GM12874 (cell line): Measurements from ENCODE around the gene CCDC14.

Experiments
- TF ChIP-seq, protein P1 (sequence below): IDR thresholded peaks from 2 replicates; pipeline ENCODE4 v1.5.1; 2011; ENCODE audit warnings: low read depth, mild to moderate bottlenecking, control low read depth, low read length, moderate library complexity; ENCODE audit not compliant: insufficient read depth

CCDC14 gene

DNA sequence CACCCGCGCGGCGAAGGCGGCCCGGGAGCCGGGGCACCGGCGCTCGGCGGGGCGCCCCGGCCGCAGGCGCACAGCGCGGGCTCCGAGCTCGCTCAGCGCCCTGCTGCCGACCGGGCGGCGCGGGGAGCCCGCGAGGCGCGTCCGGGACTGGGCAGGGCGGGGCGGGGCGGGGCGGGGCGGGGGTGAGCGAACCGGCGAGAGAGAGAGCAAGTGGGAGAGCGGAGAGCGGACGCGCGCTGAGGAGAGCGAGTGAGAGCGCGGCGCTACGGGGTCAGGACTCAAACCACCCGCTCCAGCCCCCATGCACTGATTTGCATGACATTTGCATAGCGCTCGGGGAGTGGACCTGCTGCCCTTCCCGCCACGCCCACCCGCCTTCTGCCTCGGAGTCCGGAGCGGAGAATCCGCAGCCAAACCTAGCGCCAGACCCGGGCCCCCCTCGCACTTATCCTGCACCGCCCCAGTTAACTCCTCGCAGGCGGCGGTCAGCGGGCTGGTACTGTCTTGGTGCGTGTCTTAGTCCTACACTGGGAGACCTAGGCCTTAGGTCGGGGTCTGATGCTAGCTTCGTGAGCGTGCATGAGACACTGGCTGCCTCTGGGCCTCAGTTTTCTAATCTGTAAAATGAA is 76.7 kb downstream of the CCDC14 start, which contains the start of gene MYLK:
Gene MYLK (minus strand): TSS at position 130 of the 629 bp plus-strand sequence. CDS start 90,491 bp downstream, outside the sequence.
- TF ChIP-seq, protein P1, sequence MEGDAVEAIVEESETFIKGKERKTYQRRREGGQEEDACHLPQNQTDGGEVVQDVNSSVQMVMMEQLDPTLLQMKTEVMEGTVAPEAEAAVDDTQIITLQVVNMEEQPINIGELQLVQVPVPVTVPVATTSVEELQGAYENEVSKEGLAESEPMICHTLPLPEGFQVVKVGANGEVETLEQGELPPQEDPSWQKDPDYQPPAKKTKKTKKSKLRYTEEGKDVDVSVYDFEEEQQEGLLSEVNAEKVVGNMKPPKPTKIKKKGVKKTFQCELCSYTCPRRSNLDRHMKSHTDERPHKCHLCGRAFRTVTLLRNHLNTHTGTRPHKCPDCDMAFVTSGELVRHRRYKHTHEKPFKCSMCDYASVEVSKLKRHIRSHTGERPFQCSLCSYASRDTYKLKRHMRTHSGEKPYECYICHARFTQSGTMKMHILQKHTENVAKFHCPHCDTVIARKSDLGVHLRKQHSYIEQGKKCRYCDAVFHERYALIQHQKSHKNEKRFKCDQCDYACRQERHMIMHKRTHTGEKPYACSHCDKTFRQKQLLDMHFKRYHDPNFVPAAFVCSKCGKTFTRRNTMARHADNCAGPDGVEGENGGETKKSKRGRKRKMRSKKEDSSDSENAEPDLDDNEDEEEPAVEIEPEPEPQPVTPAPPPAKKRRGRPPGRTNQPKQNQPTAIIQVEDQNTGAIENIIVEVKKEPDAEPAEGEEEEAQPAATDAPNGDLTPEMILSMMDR = no peak

DNA sequence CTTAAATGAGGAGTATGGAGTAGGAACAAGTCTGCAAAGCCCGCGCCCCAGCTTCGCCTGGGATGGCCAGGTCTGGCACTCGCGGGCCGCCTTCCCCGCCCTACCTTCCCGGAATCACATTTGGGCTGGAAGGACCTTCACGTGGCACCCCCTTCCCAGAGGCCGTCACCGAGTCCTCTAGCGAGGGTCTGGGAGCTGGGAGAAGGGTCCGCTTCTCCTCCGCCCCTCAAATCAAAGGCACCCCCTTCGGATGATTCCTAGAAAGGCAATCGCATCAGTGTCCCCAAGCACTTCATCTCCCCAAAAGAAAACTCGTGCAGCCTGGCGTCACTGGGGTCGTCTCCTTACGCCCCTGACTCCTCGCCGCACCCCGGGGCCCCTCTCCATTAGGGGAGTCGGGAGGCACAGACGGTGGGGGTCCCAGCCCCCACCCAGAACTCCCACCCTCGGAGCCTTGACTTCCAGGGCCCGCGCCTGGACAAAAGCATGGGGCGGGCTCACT is 77.3 kb downstream of the CCDC14 start:
- TF ChIP-seq, protein P1 = no peak

DNA sequence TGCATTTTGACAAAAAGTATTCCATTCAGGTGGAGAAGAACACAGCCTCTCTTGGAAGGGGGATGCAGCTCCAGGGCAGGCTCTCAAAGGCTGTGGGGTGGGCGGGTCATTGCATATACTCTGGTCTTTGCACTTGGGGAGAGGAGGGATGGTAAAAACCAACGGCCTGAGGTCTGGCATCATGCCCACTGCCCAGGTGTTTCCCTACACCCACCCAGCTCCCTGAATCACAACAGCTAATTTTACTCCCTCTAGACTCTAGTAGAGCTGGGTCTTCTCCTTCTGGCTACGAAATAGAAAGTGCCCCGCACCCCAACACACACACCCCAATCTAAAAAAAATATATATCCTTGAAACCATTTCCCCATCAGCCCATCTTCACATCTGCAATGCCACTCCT is 77.9 kb downstream of the CCDC14 start:
- TF ChIP-seq, protein P1 = no peak

DNA sequence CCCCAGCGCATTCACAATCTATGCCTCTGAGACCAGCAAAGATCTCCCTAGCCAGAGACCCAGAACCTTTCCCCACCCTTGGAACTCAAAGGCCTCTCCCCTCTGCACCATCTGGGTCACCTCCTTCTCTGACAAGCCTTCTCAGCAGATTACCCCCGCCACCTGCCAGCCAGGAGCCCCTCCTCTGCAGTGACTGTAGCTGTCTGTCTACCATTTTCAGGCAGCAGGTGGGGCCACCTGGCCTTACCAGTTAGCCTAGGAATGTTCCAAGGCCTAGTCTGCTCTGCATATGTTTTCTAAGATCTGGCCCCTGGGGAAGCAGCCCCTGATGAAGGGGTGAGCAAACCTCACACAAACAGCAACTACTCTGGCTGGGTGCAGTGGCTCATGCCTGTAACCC is 79.3 kb downstream of the CCDC14 start:
- TF ChIP-seq, protein P1 = no peak

DNA sequence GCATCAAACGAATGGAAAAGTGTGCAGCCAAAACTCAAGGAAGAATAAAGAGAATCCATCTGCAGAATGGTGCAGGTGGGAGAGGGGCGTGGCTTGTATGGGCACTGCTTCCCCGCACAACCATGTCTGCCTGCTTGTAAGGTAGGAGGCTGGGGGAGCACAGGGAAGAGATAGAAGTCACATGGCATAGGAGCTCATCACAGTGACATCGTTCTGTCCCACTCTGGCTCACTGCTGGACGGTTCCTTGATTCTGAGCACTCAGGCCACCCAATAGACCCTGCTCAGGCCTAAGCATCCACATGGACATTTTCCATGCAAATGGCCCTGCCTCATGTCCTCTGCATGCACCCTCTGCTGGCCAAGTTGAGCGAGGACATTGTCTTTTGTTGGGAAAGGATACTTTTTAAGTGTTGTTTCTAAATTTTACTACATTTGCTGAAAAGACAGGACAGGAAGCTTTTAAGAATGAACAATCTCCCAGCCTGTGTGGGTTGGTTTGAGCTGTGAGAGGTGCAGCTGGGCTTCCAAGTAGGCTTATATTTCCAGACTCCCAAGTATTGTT is 79.9 kb downstream of the CCDC14 start:
- TF ChIP-seq, protein P1 = peak; percentile 16; the same call in 1 of the 2 replicates

DNA sequence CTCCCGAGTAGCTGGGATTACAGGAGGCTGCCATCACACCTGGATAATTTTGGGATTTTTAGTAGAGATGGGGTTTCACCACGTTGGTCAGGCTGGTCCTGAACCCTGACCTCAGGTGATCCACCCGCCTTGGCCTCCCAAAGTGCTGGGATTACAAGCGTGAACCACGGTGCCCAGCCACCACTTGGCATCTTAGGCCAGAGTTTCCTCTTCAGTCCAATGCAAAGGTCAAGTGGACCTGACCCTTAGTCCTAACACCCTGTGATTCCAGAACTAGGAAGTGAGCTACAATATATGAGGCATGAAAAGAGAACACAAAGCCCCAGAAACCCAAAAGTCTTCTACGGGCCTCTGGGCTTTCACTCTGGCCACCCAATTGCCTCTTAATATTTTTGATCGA is 82.2 kb downstream of the CCDC14 start:
- TF ChIP-seq, protein P1 = no peak

DNA sequence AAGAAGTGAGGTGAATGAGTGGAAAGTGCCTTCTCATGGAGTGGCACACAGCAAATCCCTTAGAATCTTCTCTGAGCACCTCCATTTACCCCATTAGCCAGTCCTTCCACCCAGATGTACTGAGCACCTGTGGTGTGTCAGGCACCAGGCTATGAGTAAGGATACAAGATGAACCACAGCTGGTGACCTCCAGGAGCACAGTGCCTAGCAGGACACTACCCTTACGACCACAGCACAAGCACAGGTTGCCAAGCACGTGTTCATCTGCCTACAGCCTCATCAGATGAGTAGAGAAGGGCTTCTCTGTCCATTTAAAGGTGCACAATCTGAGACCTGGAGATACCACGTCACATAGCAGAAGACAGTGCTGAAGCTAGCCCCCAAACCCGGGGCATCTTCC is 83.1 kb downstream of the CCDC14 start:
- TF ChIP-seq, protein P1 = no peak
